ENCODE measurements around the gene C10orf90. TPM values are rescaled to one million over a fixed set of nuclear protein-coding genes. Genes with fewer than 3 reads are reported as not detected.

Gene C10orf90
- total and polyA plus RNA-seq, 2 of the 8 experiments (the other 6 are each of a cell fraction or from before 2014, with no cell fraction given): 0.21 TPM; not detected in 1

- Histone ChIP-seq H4K8ac (ENCODE audit: extremely low read depth, insufficient read depth, low read length) (no peak overlapping the region), H3K56ac (replicated peaks; ENCODE audit: insufficient read length, low read depth, low read length) (no peak overlapping the region), H2BK20ac (ENCODE audit: low read length) (no peak overlapping the region), H2BK120ac (replicated peaks; ENCODE audit: low read depth, low read length) (no peak overlapping the region), H3K14ac (ENCODE audit: insufficient read length) (no peak overlapping the region), H3K23me2 (ENCODE audit: low read depth, low read length) (no peaks in the 10 kb centered on the region), H4K20me1 (replicated peaks in 1 of 2; ENCODE audit: control insufficient read depth in 1 of 2, insufficient read depth in 2 of 2, low read length in 2 of 2) (no peaks in the 10 kb centered on the region), H3K18ac (ENCODE audit: extremely low read depth, low read length) (no peak overlapping the region), H3K9me3 (ENCODE audit: insufficient read depth in 2 of 2, low read depth in 1 of 2, low read length in 1 of 2) (peaks cover 9 to 14% of the 10 kb centered on the region in 2 experiments; a peak in 3 of 4 replicates), H3K4ac (replicated peaks; ENCODE audit: insufficient read length, low read depth, low read length) (no peak overlapping the region), H3K4me1 (replicated peaks in 1 of 4; ENCODE audit: control insufficient read depth in 3 of 4, insufficient read depth in 4 of 4, low read length in 3 of 4) (peaks cover 0 to 7% (median 3%) of the 10 kb centered on the region in 4 experiments; a peak in 3 of 7 replicates), H2AFZ (ENCODE audit: low read length) (no peak overlapping the region), H3K79me2 (ENCODE audit: control insufficient read depth in 1 of 2, insufficient read depth in 2 of 2, low read length in 2 of 2) (no peaks in the 10 kb centered on the region), H3K27me3 (replicated peaks in 1 of 4; ENCODE audit: control insufficient read depth in 3 of 4, extremely low read depth in 1 of 4, insufficient read depth in 3 of 4, low read length in 3 of 4) (no peaks in the 10 kb centered on the region), H3K27ac (ENCODE audit: low read depth, low read length) (no peak overlapping the region), H2AK5ac (ENCODE audit: low read depth, low read length) (no peak overlapping the region), H3K4me2 (ENCODE audit: insufficient read depth in 1 of 2, low read depth in 2 of 2, low read length in 2 of 2) (no peak overlapping the region), H4K5ac (ENCODE audit: insufficient read length, low read depth, low read length) (no peak overlapping the region), H4K91ac (replicated peaks; ENCODE audit: insufficient read length, low read length) (no peak overlapping the region), H3K4me3 (ENCODE audit: extremely low read depth in 1 of 4, insufficient read depth in 2 of 4, low read depth in 3 of 4, low read length in 4 of 4) (no peak overlapping the region), H2BK12ac (ENCODE audit: low read depth, low read length) (no peak overlapping the region), H2BK15ac (ENCODE audit: low read length) (no peak overlapping the region; the same call in 1 of the 2 replicates), H2BK5ac (ENCODE audit: low read depth, low read length) (no peak overlapping the region), H3K9ac (replicated peaks in 1 of 4; ENCODE audit: extremely low read depth in 1 of 4, low read depth in 3 of 4, low read length in 3 of 4) (no peak overlapping the region), H3K23ac (ENCODE audit: insufficient read length) (no peak overlapping the region), H3K36me3 (ENCODE audit: control insufficient read depth in 2 of 4, insufficient read depth in 4 of 4, low read length in 3 of 4) (no peaks in the 10 kb centered on the region), H3K79me1 (ENCODE audit: low read depth, low read length) (0 out of 2 replicates have a peak, but pooled peaks cover 2% of the 10 kb centered on the region)
- POLR2A ChIA-PET (ENCODE audit: partially characterized antibody): no interaction called here
- WGBS, 2 experiments (ENCODE audit: extremely low coverage in 1 of 2, insufficient coverage in 1 of 2, insufficient read length in 1 of 2, insufficient replicate concordance in 2 of 2, low coverage in 1 of 2, low lambda C conversion rate in 2 of 2, missing lambda C conversion rate in 1 of 2): 95% methylated on average over 6 of the region's 6 CpGs; no CpG with 5 or more reads in 1 of the 2 experiments
- DNase-seq (ENCODE audit: low read depth in 1 of 2, low spot score in 2 of 2) (no peak), FAIRE-seq (no peak)
- TF ChIP-seq RBBP5 (IDR thresholded peaks at IDR 0.05; ENCODE audit: borderline replicate concordance, low read depth, low read length): no peak
- TF ChIP-seq TAF7 (optimal IDR thresholded peaks at IDR 0.05; ENCODE audit: borderline replicate concordance, low read depth, low read length): no peak
- no peak for TF ChIP-seq RXRA (IDR thresholded peaks at IDR 0.05; ENCODE audit: insufficient read depth, low read depth, low read length)
- CTCF ChIA-PET (ENCODE audit: partially characterized antibody): interaction anchor here (0.9 kb wide), 1 partner anchor 175 kb away, joined by 3 read pairs; no protein-coding TSS in a partner anchor
Measured at GRCh38 chr10:126423732-126424491, 246.6 kb downstream of the C10orf90 start.

Measured in H1 (cell line).